Measurements from ENCODE around the gene BICD2.
A peak's percentile ranks its signal among the peaks of the same experiment; 100 is the strongest.

BICD2 gene

GRCh38 chr9:92711844-92712243 is 52.8 kb downstream of the BICD2 start:
- DNase-seq = no peak

- DNase-seq = no peak
Observed at GRCh38 chr9:92711146-92711545, 53.5 kb downstream of the BICD2 start.

- DNase-seq = no peak
Observed at GRCh38 chr9:92710368-92710767, 54.3 kb downstream of the BICD2 start.

- no peak for DNase-seq
Observed at GRCh38 chr9:92709954-92710353, 54.7 kb downstream of the BICD2 start.

GRCh38 chr9:92709240-92709639 is 55.4 kb downstream of the BICD2 start:
- no peak for DNase-seq

GRCh38 chr9:92707530-92707929 is 57.1 kb downstream of the BICD2 start:
- DNase-seq = no peak

- DNase-seq = peak; percentile 29
Observed at GRCh38 chr9:92706218-92706940, 58.3 kb downstream of the BICD2 start.

GRCh38 chr9:92704528-92704927 is 60.1 kb downstream of the BICD2 start:
- no peak for DNase-seq

GRCh38 chr9:92696619-92697018 is 68.0 kb downstream of the BICD2 start:
- DNase-seq = no peak

GRCh38 chr9:92686954-92687353 is 77.7 kb downstream of the BICD2 start:
- DNase-seq = no peak

- no peak for DNase-seq
Observed at GRCh38 chr9:92685022-92685421, 79.6 kb downstream of the BICD2 start.

- no peak for DNase-seq
Observed at GRCh38 chr9:92682269-92682668, 82.4 kb downstream of the BICD2 start.

GRCh38 chr9:92680166-92681119 is 84.2 kb downstream of the BICD2 start:
- DNase-seq = no peak

GRCh38 chr9:92679413-92680165 is 85.0 kb downstream of the BICD2 start:
- no peak for DNase-seq

GRCh38 chr9:92671323-92671722 is 93.3 kb downstream of the BICD2 start:
- DNase-seq = no peak

GRCh38 chr9:92669890-92670708 is 94.5 kb downstream of the BICD2 start, which contains the start of gene IPPK:
TSS of gene IPPK (minus strand) at chr9:92670131. CDS start at chr9:92669988, 143 bp downstream.
- peak; percentile 97 for DNase-seq

- no peak for DNase-seq
Observed at GRCh38 chr9:92669527-92669889, 95.1 kb downstream of the BICD2 start.

- no peak for DNase-seq
Observed at GRCh38 chr9:92668746-92669526, 95.7 kb downstream of the BICD2 start.

- DNase-seq = no peak
Observed at GRCh38 chr9:92666912-92667532, 97.6 kb downstream of the BICD2 start.

GRCh38 chr9:92666236-92666635 is 98.4 kb downstream of the BICD2 start:
- no peak for DNase-seq

GRCh38 chr9:92665836-92666235 is 98.8 kb downstream of the BICD2 start:
- no peak for DNase-seq

Data from activated CD4-positive, alpha-beta T cell treated with anti-CD3 and anti-CD28 coated beads, Interleukin-2, amount 50 U/mL, for 1 hour (primary cell).